NCI-H128 (cell line): Measurements from ENCODE around the gene DRC7.

Experiments
- DNase-seq: peaks from one replicate; lab custom pipeline; 2025; ENCODE audit not compliant: unreplicated experiment; lab: John Stamatoyannopoulos, UW

DRC7 gene

GRCh38 chr16:57694725-57695679, at the start of gene DRC7:
TSS of gene DRC7 (plus strand) at chr16:57694806. CDS start at chr16:57697950, 3,144 bp downstream.
- no peak for DNase-seq

GRCh38 chr16:57645169-57645568, 49.4 kb upstream of the DRC7 start:
- no peak for DNase-seq

- DNase-seq = no peak
Measured at GRCh38 chr16:57645691-57646387, 48.8 kb upstream of the DRC7 start.

- no peak for DNase-seq
Measured at GRCh38 chr16:57646388-57647039, 48.1 kb upstream of the DRC7 start.

GRCh38 chr16:57647136-57647875, 47.3 kb upstream of the DRC7 start:
- DNase-seq = no peak

- DNase-seq = no peak
Measured at GRCh38 chr16:57648125-57648524, 46.5 kb upstream of the DRC7 start.

- DNase-seq = peak; percentile 13
Measured at GRCh38 chr16:57648581-57649442, 45.8 kb upstream of the DRC7 start.

- no peak for DNase-seq
Measured at GRCh38 chr16:57649443-57649751, 45.2 kb upstream of the DRC7 start.

- no peak for DNase-seq
Measured at GRCh38 chr16:57649846-57650245, 44.8 kb upstream of the DRC7 start.

GRCh38 chr16:57651344-57652333, 43.0 kb upstream of the DRC7 start:
- DNase-seq = no peak

GRCh38 chr16:57652695-57653471, 41.7 kb upstream of the DRC7 start:
- DNase-seq = no peak

- no peak for DNase-seq
Measured at GRCh38 chr16:57653936-57654335, 40.7 kb upstream of the DRC7 start.

- no peak for DNase-seq
Measured at GRCh38 chr16:57656342-57656955, 38.2 kb upstream of the DRC7 start.

GRCh38 chr16:57657228-57657627, 37.4 kb upstream of the DRC7 start:
- DNase-seq = no peak

GRCh38 chr16:57658130-57658877, 36.3 kb upstream of the DRC7 start:
- no peak for DNase-seq

GRCh38 chr16:57658878-57659674, 35.5 kb upstream of the DRC7 start:
- DNase-seq = no peak
